Activated CD8-positive, alpha-beta memory T cell treated with anti-CD3 and anti-CD28 coated beads, Interleukin-2, amount 50 U/mL, for 48 hours (primary cell): ENCODE results near the gene TAF6.

Experiments used
- DNase-seq: peaks from one replicate; pipeline ENCODE4 v3.0.0-alpha.2; 2020

TAF6 gene

GRCh38 chr7:100119970-100120732 is 993 bp upstream of the TAF6 start:
- DNase-seq, result no peak

GRCh38 chr7:100118388-100119071 is 628 bp downstream of the TAF6 start:
- no peak for DNase-seq

GRCh38 chr7:100115026-100115425 is 4.1 kb downstream of the TAF6 start:
- no peak for DNase-seq

- DNase-seq, result no peak
Observed at GRCh38 chr7:100111914-100112313, 7.2 kb downstream of the TAF6 start.

- no peak for DNase-seq
Observed at GRCh38 chr7:100111156-100111555, 8.0 kb downstream of the TAF6 start.

- no peak for DNase-seq
Observed at GRCh38 chr7:100109521-100110163, 9.5 kb downstream of the TAF6 start.

- no peak for DNase-seq
Observed at GRCh38 chr7:100107890-100108289, 11.3 kb downstream of the TAF6 start.

GRCh38 chr7:100107125-100107737 is 11.9 kb downstream of the TAF6 start:
- no peak for DNase-seq

- no peak for DNase-seq
Observed at GRCh38 chr7:100106633-100107032, 12.5 kb downstream of the TAF6 start.

- DNase-seq, result no peak
Observed at GRCh38 chr7:100105534-100105933, 13.6 kb downstream of the TAF6 start.

GRCh38 chr7:100102950-100103840 is 16.0 kb downstream of the TAF6 start:
- no peak for DNase-seq

GRCh38 chr7:100101016-100101862 is 17.9 kb downstream of the TAF6 start, which contains the start of the genes AP4M1 and MCM7:
TSS of gene AP4M1 (plus strand) at chr7:100101643. CDS start at chr7:100101715, 72 bp downstream.
TSS of gene MCM7 (minus strand) at chr7:100101397. CDS start at chr7:100101294, 103 bp downstream.
- DNase-seq, result peak; percentile 98

GRCh38 chr7:100100420-100101015 is 18.6 kb downstream of the TAF6 start:
- DNase-seq, result peak; percentile 93

- no peak for DNase-seq
Observed at GRCh38 chr7:100099452-100099851, 19.7 kb downstream of the TAF6 start.

- DNase-seq, result no peak
Observed at GRCh38 chr7:100098913-100099312, 20.2 kb downstream of the TAF6 start.

GRCh38 chr7:100095704-100096103 is 23.5 kb downstream of the TAF6 start:
- no peak for DNase-seq

- DNase-seq, result no peak
Observed at GRCh38 chr7:100095289-100095688, 23.9 kb downstream of the TAF6 start.

- no peak for DNase-seq
Observed at GRCh38 chr7:100093925-100094486, 25.2 kb downstream of the TAF6 start.

GRCh38 chr7:100093498-100093897 is 25.7 kb downstream of the TAF6 start:
- DNase-seq, result no peak

- no peak for DNase-seq
Observed at GRCh38 chr7:100093054-100093453, 26.1 kb downstream of the TAF6 start.
